ENCODE data around the gene NFATC3.
"Not testable (repeated sequence)": the region's sequence is repeated elsewhere in the genome, so short reads cannot be mapped to it uniquely, and the experiment has no call there.

NFATC3 gene

GRCh38 chr16:68113059-68113761 is 28.0 kb downstream of the NFATC3 start:
- CTCF ChIA-PET, result interaction anchor here (0.6 kb wide), 3 partner anchors 20 to 106 kb away, joined by 3 to 4 read pairs (median 3); no protein-coding TSS in a partner anchor
- no peak for TF ChIP-seq CTCF (conservative IDR thresholded peaks at IDR 0.05; ENCODE audit: low read depth)
- DNase-seq (ENCODE audit: low spot score), result no peak
- H3K27ac ChIP-seq, result no peak overlapping the region
- POLR2A ChIA-PET (ENCODE audit: low non-redundant PET), result no interaction called here

DNA sequence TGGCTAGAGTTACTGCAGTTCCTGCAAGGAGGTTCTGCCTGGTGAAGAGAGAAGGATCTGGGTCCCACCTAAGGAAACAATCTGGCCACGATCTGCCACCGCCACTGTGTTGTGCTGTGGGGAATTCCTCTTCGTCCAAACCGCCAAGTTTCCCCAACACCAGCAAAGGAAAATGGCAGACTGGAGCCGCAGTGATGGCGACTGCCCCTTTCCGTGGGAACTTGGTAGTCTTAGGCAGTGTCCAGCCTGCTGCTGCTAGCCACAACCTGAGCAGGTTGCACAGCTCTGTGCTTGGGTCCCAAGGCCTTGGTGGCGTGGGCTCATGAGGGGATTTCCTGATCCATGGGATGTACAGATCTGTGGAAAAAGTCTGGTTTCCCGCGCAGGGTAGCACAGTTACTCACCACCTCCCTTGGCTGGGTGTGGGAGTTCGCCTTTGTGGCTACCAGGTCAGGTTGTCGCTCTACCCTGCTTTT is 28.6 kb downstream of the NFATC3 start:
- H3K27ac ChIP-seq, result no peak overlapping the region
- POLR2A ChIA-PET (ENCODE audit: low non-redundant PET), result no interaction called here
- no peak for TF ChIP-seq CTCF (conservative IDR thresholded peaks at IDR 0.05; ENCODE audit: low read depth)
- DNase-seq (ENCODE audit: low spot score), result no peak
- CTCF ChIA-PET, result interaction anchor here (0.6 kb wide), 2 partner anchors 19 to 46 kb away, joined by 3 read pairs; no protein-coding TSS in a partner anchor

- CTCF ChIA-PET, result interaction anchor here (0.7 to 0.8 kb wide), 3 partner anchors 30 to 132 kb away, joined by 3 to 6 read pairs (median 5); partner anchors contain the start of gene NFATC3
- H3K27ac ChIP-seq; DNase-seq (ENCODE audit: low spot score); POLR2A ChIA-PET (ENCODE audit: low non-redundant PET): not testable (repeated sequence)
These were observed 29.8 kb downstream of the NFATC3 start for GRCh38 chr16:68114939-68115338.

- CTCF ChIA-PET, result interaction anchor here (0.6 to 0.8 kb wide), 2 partner anchors 30 to 50 kb away, joined by 3 read pairs; partner anchors contain the start of gene NFATC3
- no peak overlapping the region for H3K27ac ChIP-seq
- DNase-seq (ENCODE audit: low spot score), result no peak
- no peak for TF ChIP-seq CTCF (conservative IDR thresholded peaks at IDR 0.05; ENCODE audit: low read depth)
- POLR2A ChIA-PET (ENCODE audit: low non-redundant PET), result no interaction called here
These were observed 30.7 kb downstream of the NFATC3 start for GRCh38 chr16:68115851-68116250.

DNA sequence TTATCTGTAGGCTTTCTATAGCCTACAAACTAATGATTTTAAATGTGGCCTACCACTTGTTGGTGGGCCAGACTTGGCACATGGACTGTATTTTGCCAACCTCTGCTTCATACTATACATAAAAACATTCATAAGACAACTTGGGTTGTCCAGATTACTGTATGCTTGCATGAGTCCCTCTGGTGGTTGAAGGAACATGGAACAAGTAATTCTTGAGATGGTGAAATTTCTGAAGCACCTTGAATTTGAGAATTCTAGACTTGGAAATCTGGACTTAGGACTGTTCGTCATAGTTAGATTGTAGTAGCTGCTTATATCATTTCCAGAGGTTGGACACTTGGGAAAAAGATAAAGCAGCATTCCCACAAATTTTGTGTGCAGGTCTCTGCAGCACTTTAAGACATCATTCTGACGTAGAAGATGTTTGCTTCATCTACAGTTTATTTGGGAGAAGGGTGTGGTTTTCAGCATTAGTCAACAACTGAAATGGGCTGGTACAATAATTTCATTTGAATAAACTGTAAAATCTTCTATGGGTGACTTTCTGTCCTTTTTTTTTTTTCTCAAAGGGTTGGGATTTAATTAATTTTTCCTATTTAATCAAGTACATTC is 31.2 kb downstream of the NFATC3 start:
- peak; percentile 54 for TF ChIP-seq CTCF (conservative IDR thresholded peaks at IDR 0.05; ENCODE audit: low read depth)
- CTCF ChIA-PET, result no interaction called here
- peak; percentile 29 for DNase-seq (ENCODE audit: low spot score)
- POLR2A ChIA-PET (ENCODE audit: low non-redundant PET), result no interaction called here
- H3K27ac ChIP-seq, result no peak overlapping the region

- no peak for TF ChIP-seq CTCF (conservative IDR thresholded peaks at IDR 0.05; ENCODE audit: low read depth)
- no peak for DNase-seq (ENCODE audit: low spot score)
- ChIA-PET CTCF (no interaction called here), POLR2A (ENCODE audit: low non-redundant PET) (no interaction called here)
- no peak overlapping the region for H3K27ac ChIP-seq
These were observed 32.7 kb downstream of the NFATC3 start for GRCh38 chr16:68117884-68118283.

DNA sequence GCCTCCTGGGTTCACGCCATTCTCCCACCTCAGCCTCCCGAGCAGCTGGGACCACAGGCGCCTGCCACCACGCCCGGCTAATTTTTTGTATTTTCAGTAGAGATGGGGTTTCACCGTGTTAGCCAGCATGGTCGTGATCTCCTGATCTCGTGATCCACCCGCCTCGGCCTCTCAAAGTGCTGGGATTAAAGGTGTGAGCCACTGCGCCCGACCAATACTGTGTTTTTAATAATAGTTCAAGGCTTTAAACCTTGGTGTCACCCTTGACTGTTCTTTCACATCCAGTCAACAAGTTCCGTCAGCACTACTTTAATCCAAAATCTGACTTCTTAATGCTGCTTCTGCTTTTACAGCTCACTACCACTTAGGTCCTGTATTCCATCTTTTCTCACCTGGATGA is 33.8 kb downstream of the NFATC3 start:
- POLR2A ChIA-PET (ENCODE audit: low non-redundant PET); DNase-seq (ENCODE audit: low spot score); H3K27ac ChIP-seq: not testable (repeated sequence)
- CTCF ChIA-PET, result interaction anchor here (0.5 kb wide), 1 partner anchor 1153 kb away, joined by 3 read pairs; no protein-coding TSS in a partner anchor

DNA sequence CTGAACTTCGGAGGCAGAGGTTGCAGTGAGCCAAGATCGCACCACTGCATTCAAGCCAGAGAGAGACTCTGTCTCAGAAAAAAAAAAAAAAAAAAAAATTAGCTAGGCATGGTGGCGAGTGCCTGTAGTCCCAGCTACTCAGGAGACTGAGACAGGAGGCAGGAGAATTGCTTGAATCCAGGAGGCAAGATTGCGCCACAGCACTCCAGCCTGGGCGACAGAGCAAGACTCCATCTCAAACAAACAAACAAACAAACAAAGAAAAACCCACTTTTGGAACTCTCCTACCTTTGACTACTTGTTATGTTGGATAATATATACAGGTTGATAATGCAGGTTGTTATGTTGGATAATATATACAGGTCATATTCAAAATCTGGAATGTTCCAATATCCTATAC is 35.3 kb downstream of the NFATC3 start:
- POLR2A ChIA-PET (ENCODE audit: low non-redundant PET); H3K27ac ChIP-seq; DNase-seq (ENCODE audit: low spot score): not testable (repeated sequence)
- CTCF ChIA-PET, result interaction anchor here (0.6 to 0.7 kb wide), 3 partner anchors 21 to 121 kb away, joined by 4 to 5 read pairs (median 4); no protein-coding TSS in a partner anchor

Data from RWPE1 (cell line).